GM19467 (cell line): Measurements from ENCODE around the gene PMVK.
"Not testable (repeated sequence)": the region's sequence is repeated elsewhere in the genome, so short reads cannot be mapped to it uniquely, and the experiment has no call there.

Source experiments
- ATAC-seq: cut with Tn5 transposase; IDR thresholded peaks from one replicate; pipeline ENCODE4 v1.9.1; 2021; ENCODE audit warnings: mild to moderate bottlenecking, moderate library complexity; ENCODE audit not compliant: unreplicated experiment

PMVK gene

GRCh38 chr1:154936555-154937084 is at the start of gene PMVK:
TSS of gene PMVK (minus strand) at chr1:154936719. CDS start at chr1:154936685, 34 bp downstream.
- ATAC-seq: peak; percentile 73

GRCh38 chr1:154983776-154984466 is 47.4 kb upstream of the PMVK start:
- ATAC-seq: no peak

GRCh38 chr1:154982897-154983648 is 46.6 kb upstream of the PMVK start, which contains the start of gene FLAD1:
TSS of gene FLAD1 (plus strand) at chr1:154983344. CDS start at chr1:154983695, 351 bp downstream.
- ATAC-seq: peak; percentile 97

- ATAC-seq: no peak
Observed at GRCh38 chr1:154982341-154982740, 45.8 kb upstream of the PMVK start.

GRCh38 chr1:154978360-154978759 is 41.8 kb upstream of the PMVK start:
- ATAC-seq: no peak

GRCh38 chr1:154977762-154978161 is 41.2 kb upstream of the PMVK start:
- ATAC-seq: not testable (repeated sequence)

- no peak for ATAC-seq
Observed at GRCh38 chr1:154975409-154976059, 39.0 kb upstream of the PMVK start.

GRCh38 chr1:154974808-154975408 is 38.4 kb upstream of the PMVK start:
- ATAC-seq: peak; percentile 39

- ATAC-seq: peak; percentile 79
Observed at GRCh38 chr1:154974102-154974807, 37.7 kb upstream of the PMVK start, which contains the start of gene CKS1B. TSS of gene CKS1B (plus strand) at chr1:154974681. CDS start at chr1:154974746, 65 bp downstream.

- ATAC-seq: no peak
Observed at GRCh38 chr1:154973344-154974101, 37.0 kb upstream of the PMVK start.

- no peak for ATAC-seq
Observed at GRCh38 chr1:154972517-154973343, 36.2 kb upstream of the PMVK start.

GRCh38 chr1:154972213-154972516 is 35.6 kb upstream of the PMVK start:
- no peak for ATAC-seq

GRCh38 chr1:154971341-154971998 is 35.0 kb upstream of the PMVK start:
- no peak for ATAC-seq

- ATAC-seq: no peak
Observed at GRCh38 chr1:154970631-154971340, 34.3 kb upstream of the PMVK start, which contains the start of gene SHC1. TSS of gene SHC1 (minus strand) at chr1:154970747. CDS start at chr1:154970526, 221 bp downstream.

GRCh38 chr1:154969860-154970452 is 33.4 kb upstream of the PMVK start:
- no peak for ATAC-seq

GRCh38 chr1:154969246-154969645 is 32.7 kb upstream of the PMVK start:
- ATAC-seq: no peak

- no peak for ATAC-seq
Observed at GRCh38 chr1:154968731-154969130, 32.2 kb upstream of the PMVK start.
